MCF 10A (cell line): Measurements from ENCODE around the gene MYO1E. TPM values are rescaled to one million over a fixed set of nuclear protein-coding genes. Genes with fewer than 3 reads are reported as not detected.
"Not testable (repeated sequence)": the region's sequence is repeated elsewhere in the genome, so short reads cannot be mapped to it uniquely, and the experiment has no call there.

ENCODE experiments used
- BruUV-seq: library from RNA; stranded (reverse); fragments of 400-500 nt; replicated peaks from 2 replicates; lab custom pipeline; 2021; lab: Mats Ljungman, UMichigan
- CTCF ChIA-PET: fragments of 300-600 bp; sonication (Branson Sonifier 250); formaldehyde crosslinking; extraction: SDS; loops from one replicate; lab custom pipeline; 2021; ENCODE audit warnings: antibody characterized with exemption, inconsistent platforms; lab: Yijun Ruan, JAX
- POLR2A ChIA-PET: fragments of 300-600, 350-650 bp; sonication (Branson Sonifier 250); formaldehyde crosslinking; extraction: SDS; loops from one replicate; lab custom pipeline; 2020; ENCODE audit warnings: antibody characterized with exemption, inconsistent platforms; lab: Yijun Ruan, JAX
- DNase-seq: peaks from one replicate; pipeline ENCODE4 v3.0.0-alpha.2; 2018; ENCODE audit not compliant: unreplicated experiment
- H3K27ac Mint-ChIP-seq: one replicate; pipeline ENCODE4 v1.8.0; 2022; ENCODE audit warnings: mild to moderate bottlenecking, low read depth, mixed read lengths; ENCODE audit not compliant: unreplicated experiment
- H3K27me3 Mint-ChIP-seq: one replicate; pipeline ENCODE4 v1.8.0; 2022; ENCODE audit warnings: mixed read lengths; ENCODE audit not compliant: insufficient read depth, unreplicated experiment
- H3K36me3 Mint-ChIP-seq: one replicate; pipeline ENCODE4 v1.8.0; 2022; ENCODE audit warnings: mild to moderate bottlenecking, moderate library complexity, mixed read lengths; ENCODE audit not compliant: insufficient read depth, unreplicated experiment
- H3K4me1 Mint-ChIP-seq: one replicate; pipeline ENCODE4 v1.8.0; 2022; ENCODE audit warnings: mixed read lengths; ENCODE audit not compliant: insufficient read depth, unreplicated experiment
- H3K4me3 Mint-ChIP-seq: one replicate; pipeline ENCODE4 v1.8.0; 2022; ENCODE audit warnings: mild to moderate bottlenecking, moderate library complexity, mixed read lengths; ENCODE audit not compliant: unreplicated experiment
- H3K9me3 Mint-ChIP-seq: one replicate; pipeline ENCODE4 v1.8.0; 2022; ENCODE audit warnings: mixed read lengths; ENCODE audit not compliant: unreplicated experiment
- intact Hi-C: fragments of 100-400 bp; cut with micrococcal nuclease; formaldehyde crosslinking; loops from 2 replicates; pipeline ENCODE4 v1.14.1; 2022
- total RNA-seq: library from RNA; stranded (reverse); gene quantifications from 2 replicates; pipeline ENCODE4 v1.2.3, GENCODE V29; 2022
- TF ChIP-seq, protein P1 (sequence below): fragments of 200-600 bp; IDR thresholded peaks from one replicate; pipeline ENCODE4 v1.8.0; 2022; ENCODE audit warnings: antibody characterized with exemption, mild to moderate bottlenecking; ENCODE audit not compliant: unreplicated experiment

MYO1E gene
- total RNA-seq, 1 experiment from 2014 or later: 121 TPM

DNA sequence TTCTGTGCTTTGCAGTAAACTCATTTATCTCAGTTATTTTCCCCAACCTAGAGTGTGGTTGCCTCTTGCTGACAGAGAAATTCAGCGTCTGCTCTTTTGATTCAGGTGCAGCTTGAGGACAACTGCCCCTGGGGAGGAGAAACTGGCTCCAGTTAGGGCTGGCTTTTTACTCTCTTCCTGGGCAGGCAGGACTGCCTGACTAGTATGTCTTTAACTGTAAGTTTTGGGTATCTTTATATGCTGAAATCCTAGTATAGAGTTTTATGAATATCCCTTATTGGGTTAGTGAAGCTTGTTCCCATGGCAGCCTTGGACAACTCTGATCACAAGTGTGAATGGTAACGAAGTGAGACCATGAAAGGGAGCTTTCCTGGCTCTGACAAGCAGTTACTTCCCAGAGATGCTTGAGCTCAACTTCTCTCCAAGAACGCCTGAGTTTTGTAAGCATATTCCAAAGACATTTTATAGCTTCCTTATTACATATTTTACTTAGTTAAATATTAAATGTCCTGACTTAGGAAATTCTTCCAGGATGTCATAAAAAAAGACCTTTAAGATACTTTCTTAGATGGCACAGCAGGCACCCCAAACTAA, 240.6 kb downstream of the MYO1E start:
- H3K4me3 Mint-ChIP-seq: no peak overlapping the region
- TF ChIP-seq, protein P1, sequence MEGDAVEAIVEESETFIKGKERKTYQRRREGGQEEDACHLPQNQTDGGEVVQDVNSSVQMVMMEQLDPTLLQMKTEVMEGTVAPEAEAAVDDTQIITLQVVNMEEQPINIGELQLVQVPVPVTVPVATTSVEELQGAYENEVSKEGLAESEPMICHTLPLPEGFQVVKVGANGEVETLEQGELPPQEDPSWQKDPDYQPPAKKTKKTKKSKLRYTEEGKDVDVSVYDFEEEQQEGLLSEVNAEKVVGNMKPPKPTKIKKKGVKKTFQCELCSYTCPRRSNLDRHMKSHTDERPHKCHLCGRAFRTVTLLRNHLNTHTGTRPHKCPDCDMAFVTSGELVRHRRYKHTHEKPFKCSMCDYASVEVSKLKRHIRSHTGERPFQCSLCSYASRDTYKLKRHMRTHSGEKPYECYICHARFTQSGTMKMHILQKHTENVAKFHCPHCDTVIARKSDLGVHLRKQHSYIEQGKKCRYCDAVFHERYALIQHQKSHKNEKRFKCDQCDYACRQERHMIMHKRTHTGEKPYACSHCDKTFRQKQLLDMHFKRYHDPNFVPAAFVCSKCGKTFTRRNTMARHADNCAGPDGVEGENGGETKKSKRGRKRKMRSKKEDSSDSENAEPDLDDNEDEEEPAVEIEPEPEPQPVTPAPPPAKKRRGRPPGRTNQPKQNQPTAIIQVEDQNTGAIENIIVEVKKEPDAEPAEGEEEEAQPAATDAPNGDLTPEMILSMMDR: no peak
- ChIA-PET POLR2A (interaction anchor here (1.0 kb wide), 1 partner anchor 16 kb away, joined by 5 read pairs; no protein-coding TSS in a partner anchor), CTCF (interaction anchor here (0.6 to 1.5 kb wide), 6 partner anchors 12 to 341 kb away, joined by 3 to 5 read pairs (median 3); no protein-coding TSS in a partner anchor)
- no peak overlapping the region for H3K27ac Mint-ChIP-seq
- intact Hi-C loops: loop anchor here (10.0 kb wide), 1 partner anchor 907 kb away; no protein-coding TSS in a partner anchor
- H3K9me3 Mint-ChIP-seq: peaks cover 12% of the 10 kb centered on the region
- no peak for DNase-seq
- no peaks in the 10 kb centered on the region for H3K4me1 Mint-ChIP-seq
- H3K36me3 Mint-ChIP-seq: peaks cover 73% of the 10 kb centered on the region
- H3K27me3 Mint-ChIP-seq: no peaks in the 10 kb centered on the region
- BruUV-seq: no TSS peak

DNA sequence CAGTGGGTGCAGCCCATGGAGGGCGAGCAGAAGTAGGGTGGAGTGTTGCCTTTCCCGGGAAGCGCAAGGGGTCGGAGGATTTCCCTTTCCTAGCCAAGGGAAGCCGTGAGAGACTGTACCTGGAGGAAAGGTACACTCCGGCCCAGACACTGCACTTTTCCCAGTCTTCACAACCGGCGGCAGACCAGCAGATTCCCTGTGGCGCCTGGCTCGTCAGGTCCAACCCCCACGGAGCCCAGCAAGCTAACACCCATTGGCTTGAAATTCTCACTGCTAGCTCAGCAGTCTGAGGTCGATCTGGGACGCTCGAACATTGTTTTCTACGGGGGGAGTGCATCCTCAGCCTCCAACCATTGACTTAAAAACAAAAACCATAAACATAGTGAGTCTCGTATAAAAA, 241.2 kb downstream of the MYO1E start:
- no peak overlapping the region for H3K27ac Mint-ChIP-seq
- TF ChIP-seq, protein P1: no peak
- no peak for DNase-seq
- CTCF ChIA-PET: interaction anchor here (0.6 to 0.9 kb wide), 2 partner anchors 25 to 342 kb away, joined by 3 read pairs; no protein-coding TSS in a partner anchor
- peaks cover 14% of the 10 kb centered on the region for H3K9me3 Mint-ChIP-seq
- BruUV-seq: no TSS peak
- H3K4me3 Mint-ChIP-seq: no peak overlapping the region
- H3K27me3 Mint-ChIP-seq: no peaks in the 10 kb centered on the region
- no peaks in the 10 kb centered on the region for H3K4me1 Mint-ChIP-seq
- intact Hi-C loops: loop anchor here (10.0 kb wide), 1 partner anchor 907 kb away; no protein-coding TSS in a partner anchor
- peaks cover 67% of the 10 kb centered on the region for H3K36me3 Mint-ChIP-seq
- POLR2A ChIA-PET: no interaction called here

DNA sequence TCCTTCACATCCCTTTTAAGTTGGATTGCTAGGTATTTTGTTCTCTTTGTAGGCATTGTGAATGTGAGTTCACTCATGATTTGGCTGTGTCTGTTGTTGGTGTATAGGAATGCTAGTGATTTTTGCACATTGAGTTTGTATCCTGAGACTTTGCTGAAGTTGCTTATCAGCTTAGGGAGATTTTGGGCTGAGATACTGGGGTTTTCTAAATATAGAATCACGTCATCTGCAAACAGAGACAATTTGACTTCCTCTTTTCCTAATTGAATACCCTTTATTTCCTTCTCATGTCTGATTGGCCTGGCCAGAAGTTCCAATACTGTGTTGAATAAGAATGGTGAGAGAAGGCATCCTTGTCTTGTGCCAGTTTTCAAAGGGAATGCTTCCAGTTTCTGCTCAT, 245.4 kb downstream of the MYO1E start:
- H3K4me1 Mint-ChIP-seq, POLR2A ChIA-PET, BruUV-seq, DNase-seq, H3K27me3 Mint-ChIP-seq, H3K4me3 Mint-ChIP-seq, intact Hi-C loops, H3K27ac Mint-ChIP-seq, CTCF ChIA-PET: not testable (repeated sequence)
- peaks cover 28% of the 10 kb centered on the region for H3K36me3 Mint-ChIP-seq
- H3K9me3 Mint-ChIP-seq: peaks cover 14% of the 10 kb centered on the region

DNA sequence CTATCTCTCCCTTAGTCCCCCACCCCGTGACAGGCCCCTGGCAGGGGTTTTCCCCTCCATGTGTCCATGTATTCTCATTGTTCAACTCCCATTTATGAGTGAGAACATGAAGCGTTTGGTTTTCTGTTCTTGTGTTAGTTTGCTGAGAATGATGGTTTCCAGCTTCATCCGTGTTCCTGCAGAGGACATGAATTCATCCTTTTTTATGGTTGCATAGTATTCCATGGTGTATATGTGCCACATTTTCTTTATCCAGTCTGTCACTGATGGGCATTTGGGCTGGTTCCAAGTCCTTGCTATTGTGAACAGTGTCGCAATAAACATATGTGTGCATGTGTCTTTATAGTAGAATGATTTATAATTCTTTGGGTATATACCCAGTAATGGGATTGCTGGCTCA, 247.0 kb downstream of the MYO1E start:
- Mint-ChIP-seq H3K36me3 (peaks cover 34% of the 10 kb centered on the region), H3K27ac (peak overlapping the region; percentile 61), H3K9me3 (peaks cover 14% of the 10 kb centered on the region)
- BruUV-seq, H3K27me3 Mint-ChIP-seq, H3K4me3 Mint-ChIP-seq, H3K4me1 Mint-ChIP-seq, DNase-seq, intact Hi-C loops: not testable (repeated sequence)
- ChIA-PET CTCF (interaction anchor here (1.2 kb wide), 1 partner anchor 403 kb away, joined by 3 read pairs; no protein-coding TSS in a partner anchor), POLR2A (interaction anchor here (1.5 kb wide), 1 partner anchor 19 kb away, joined by 5 read pairs; no protein-coding TSS in a partner anchor)

DNA sequence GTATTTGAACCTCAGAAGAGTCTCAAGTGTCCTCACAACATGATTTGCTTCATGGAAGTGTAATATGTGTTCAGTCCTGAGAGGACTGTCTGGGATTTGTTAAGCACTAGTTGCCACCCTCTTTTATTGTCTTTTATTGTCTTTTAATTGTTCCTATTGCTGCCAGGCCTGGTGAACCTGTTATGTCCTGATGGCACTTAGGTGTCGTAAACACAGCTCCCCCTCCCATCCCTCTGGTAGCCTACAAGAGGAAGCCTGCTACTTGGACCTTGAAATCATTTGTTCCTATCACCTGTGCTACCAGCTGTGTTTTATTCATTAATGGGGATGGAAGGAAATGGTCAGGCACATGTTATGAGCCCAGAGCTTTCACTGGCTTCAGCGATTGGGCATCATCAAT, 248.4 kb downstream of the MYO1E start:
- Mint-ChIP-seq H3K4me1 (no peaks in the 10 kb centered on the region), H3K27me3 (no peaks in the 10 kb centered on the region), H3K4me3 (no peak overlapping the region), H3K36me3 (peaks cover 24% of the 10 kb centered on the region), H3K27ac (peak overlapping the region; percentile 5), H3K9me3 (peaks cover 6% of the 10 kb centered on the region)
- no peak for DNase-seq
- no TSS peak for BruUV-seq
- TF ChIP-seq, protein P1: no peak
- CTCF ChIA-PET: interaction anchor here (0.6 to 1.0 kb wide), 4 partner anchors 9 to 148 kb away, joined by 3 read pairs; no protein-coding TSS in a partner anchor
- POLR2A ChIA-PET: interaction anchor here (0.7 to 1.5 kb wide), 3 partner anchors 13 to 427 kb away, joined by 3 to 5 read pairs (median 3); no protein-coding TSS in a partner anchor
- intact Hi-C loops: no loop called here
